GM19193 (cell line): ENCODE results near the gene NCAPD2.

ENCODE experiments used
- POLR2A ChIP-seq: IDR thresholded peaks from 4 replicates; pipeline ENCODE4 v1.6.1; 2011; ENCODE audit not compliant: insufficient read depth, insufficient read length; ENCODE audit errors: extremely low read depth

Gene NCAPD2

DNA sequence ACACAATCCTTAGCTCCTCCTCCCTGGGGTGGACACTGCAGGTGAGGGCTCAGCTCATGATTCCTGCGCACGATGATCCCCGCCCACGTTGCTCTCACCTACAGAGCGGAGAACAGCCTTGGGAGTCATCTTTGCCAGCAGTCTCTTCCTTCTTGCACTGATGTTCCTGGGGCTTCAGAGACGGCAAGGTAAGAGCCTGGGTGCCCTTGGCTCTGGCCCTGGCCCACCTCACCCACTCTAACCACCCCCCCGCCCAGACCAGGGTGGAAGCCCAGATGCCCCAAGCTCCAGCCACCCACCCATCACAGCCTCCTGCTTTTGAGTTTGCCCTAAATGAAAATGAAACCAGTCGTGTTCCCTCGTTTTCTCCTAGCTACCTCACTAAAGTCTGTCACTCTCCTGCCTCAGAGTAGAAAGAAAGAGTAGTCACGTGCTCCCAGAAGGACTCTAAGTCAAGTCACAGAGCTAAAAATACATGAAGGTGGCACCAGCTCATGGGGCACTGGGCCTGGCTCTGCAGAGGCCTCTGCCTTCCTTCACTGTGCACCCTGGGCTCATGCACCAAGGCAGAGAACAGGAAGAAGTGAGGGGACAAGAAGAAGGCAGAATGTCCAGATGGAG, 33.0 kb upstream of the NCAPD2 start:
- no peak for TF ChIP-seq POLR2A

DNA sequence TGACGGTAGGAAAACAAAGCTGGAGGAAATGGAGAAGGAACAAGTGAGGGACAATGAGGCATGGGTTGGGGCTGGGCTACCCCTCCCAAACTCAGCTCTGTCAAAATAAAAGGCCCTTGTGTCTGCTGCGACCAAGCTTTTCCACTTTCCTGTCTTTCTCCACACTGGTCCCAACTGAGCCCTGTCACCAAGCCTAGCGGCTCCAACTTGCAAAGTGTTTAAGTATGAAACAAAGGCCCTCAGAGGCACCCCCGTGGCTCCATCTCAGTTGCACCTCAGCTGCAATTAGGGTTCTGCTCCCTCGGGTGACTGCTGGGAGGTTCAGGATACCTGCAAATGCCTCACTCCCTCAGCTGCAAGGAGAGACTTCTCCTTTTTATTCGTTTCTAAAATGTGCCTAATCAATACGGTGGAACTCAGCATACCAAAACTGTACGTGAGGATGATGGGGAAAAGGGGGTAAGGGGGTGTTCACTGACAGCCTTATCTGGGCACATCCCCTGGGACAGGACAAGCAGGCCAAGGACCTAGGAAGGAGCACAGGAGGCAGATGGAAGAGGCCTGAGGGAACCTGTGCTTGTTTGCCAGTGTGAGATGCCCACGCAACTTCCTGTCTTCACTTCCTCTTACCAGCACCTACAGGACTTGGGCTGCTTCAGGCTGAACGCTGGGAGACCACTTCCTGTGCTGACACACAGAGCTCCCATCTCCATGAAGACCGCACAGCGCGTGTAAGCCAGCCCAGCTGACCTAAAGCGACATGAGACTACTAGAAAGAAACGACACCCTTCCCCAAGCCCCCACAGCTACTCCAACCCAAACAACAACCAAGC, 32.3 kb upstream of the NCAPD2 start:
- TF ChIP-seq POLR2A, result peak; percentile 62

DNA sequence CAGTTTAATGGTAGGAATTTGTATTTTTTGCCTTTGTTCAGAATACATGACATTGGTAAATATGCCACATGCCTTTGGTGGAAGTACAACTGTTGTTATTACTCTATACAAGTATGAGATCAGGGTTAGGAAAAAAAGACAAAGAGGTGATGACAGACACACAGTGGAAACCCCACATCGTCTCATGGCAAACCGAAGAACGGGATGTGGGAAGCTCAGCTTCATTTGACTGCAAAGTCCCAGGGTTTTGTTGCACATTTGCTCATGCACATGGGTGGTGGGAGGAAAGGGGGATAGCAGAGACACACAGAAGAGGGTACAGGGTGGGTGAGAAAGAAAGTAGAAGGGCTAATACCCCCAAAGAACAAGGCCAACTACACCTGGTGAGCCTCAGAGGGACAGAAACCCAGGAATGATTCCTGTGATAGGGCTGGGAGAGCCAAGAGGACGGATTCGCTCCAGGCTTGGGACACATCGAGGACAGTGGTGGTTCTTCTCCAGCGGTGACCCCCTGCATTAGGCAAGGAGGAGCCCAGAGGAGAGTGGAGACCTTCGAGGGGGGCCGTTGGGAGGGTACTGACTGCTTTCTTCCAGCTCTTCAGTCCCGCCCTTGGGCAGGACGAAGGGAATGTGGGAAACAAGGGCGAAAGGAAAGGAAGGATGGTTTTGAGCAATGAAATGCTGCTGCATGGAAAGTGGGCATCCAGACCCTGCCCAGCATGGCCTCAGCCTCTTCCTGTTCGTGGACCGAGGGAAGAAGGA, 31.5 kb upstream of the NCAPD2 start:
- TF ChIP-seq POLR2A, result peak; percentile 16

DNA sequence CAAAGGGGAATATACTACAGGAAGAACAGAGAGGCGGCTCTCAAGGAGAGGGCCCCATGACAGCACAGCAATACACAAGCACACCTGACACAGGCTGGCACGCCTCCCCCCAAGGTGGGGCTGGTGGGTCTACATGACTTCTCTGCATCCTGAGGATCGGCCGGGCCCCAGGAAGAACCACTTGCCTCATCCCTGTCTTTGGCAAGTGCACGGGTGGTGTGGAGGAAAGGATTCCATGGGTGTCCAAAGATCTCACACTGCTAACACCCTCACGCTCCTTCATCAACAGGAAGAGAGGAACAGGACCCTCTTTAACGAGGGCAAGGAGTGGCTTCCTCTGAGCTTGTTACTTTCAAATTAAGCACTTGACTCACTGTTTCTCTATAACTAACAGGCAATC, 30.7 kb upstream of the NCAPD2 start:
- no peak for TF ChIP-seq POLR2A

DNA sequence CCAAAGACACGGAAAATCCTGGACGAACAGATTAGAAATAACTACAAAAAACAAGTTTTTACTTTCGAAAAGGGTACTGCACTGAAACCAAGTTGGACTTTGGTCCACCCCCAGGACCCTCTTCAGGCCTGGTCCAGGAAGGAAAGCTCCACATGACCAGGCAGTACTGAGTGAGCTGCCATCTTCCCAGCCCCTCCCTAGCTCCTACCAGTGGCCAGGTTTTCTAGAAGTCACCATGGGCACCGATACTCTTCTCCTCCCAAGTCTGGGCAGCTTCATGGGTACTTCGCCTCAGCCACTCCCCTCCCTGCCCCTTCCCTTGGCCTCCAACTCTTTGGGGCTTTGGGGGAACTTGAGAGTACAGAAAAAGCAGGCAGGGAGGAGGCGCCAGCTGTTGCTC, 30.0 kb upstream of the NCAPD2 start:
- TF ChIP-seq POLR2A, result no peak

DNA sequence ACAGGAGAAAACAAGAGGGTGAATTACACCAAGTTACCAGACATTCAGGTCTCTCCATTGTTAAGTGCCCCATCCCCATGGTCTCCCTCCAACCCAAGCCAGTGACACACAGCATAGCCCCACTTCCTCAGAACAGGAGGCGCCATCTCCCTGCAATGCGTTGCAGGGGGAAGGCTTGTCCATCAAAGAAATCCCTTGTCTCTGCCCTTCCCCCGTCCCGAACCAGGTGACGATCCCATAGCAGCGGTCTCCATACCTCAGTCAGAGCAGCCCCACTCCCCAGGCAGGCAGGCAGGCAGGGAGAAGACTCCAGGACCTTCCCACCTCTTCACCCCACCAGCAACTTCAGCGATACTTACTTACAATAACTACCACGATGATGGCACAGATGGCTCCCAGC, 29.4 kb upstream of the NCAPD2 start:
- TF ChIP-seq POLR2A, result no peak

DNA sequence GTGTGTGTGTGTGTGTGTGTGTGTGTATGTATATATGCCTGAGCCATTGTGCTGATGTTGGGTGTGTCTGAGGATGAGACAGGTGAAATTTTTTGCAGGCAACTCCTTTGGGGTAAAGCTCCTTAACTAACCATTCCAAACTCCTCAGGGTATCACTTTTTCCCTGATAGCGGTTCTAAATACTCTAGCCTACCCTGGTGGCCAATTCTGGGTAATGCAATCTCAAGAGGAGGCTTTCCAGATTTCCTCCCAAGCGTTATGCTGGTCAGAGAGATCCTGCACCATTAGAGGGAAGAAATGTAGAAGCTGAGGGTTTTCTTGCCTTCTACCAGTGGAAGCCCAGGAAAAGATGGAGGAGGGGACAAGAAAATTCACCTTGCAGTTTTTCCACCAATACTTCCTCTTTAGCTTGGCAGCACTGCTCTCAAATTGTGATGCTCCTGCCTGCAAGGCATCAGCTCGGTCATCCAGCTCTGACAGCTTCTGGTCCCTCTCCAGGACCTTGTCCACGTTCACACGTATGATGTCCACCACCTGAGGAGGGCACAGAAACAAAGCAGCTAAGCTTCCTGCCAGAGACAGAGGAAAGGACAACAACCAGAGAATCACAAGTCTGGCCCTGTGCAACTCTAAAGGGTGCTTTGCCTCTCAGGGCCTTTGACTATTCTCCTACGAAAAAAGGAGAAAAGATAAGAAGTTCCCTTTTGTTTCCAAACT, 28.3 kb upstream of the NCAPD2 start:
- TF ChIP-seq POLR2A, result no peak

DNA sequence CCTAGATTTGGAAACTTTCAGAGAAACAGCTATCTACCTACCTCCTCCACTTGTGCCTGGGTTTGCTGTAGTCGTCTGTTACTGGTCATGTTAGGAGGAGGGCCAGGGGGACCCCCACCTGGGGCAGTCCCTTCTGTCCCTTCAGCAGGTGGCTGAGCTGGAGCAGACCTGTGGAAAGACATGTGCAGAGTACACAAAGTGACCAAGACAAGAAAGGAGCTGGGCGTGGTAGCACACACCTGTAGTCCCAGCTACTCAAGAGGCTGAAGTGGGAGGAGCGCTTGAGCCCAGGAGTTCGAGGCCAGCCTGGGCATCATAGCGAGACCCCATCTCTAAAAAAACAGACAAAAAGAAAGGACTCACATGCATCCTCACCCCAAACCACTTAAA, 27.7 kb upstream of the NCAPD2 start:
- TF ChIP-seq POLR2A, result no peak

DNA sequence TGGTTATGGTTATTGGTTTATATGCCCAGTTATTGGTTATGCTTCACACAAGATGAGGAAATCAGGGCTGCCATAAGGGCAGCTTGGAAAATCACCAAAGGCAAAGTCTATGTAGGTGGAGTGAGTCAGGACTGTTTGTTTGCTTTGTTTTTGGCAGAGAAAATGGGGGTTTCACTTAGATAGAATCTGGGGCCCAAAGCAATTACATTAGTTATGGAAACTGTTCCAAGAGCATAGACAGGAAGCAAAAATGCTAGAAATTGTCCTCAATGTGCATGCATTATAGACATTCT, 25.7 kb upstream of the NCAPD2 start:
- no peak for TF ChIP-seq POLR2A

DNA sequence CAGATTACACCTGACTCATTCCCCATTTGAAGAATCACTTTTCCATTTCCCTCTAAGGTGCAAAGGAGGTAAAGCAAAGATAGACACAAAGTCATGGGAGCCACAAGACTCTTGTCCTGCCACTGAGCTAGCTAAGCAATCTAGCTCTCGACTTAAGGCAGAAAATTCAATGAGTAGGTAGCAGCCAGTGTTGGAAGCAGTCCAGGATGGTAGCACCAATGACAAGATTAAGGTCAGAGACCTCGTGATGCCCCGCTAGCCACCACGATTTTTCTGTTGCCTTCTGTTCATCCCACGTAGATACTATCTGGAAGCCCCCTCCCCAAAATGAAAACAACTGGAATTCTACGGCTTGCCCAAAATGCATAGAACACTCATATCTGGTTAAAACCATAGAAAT, 24.8 kb upstream of the NCAPD2 start:
- peak; percentile 23 for TF ChIP-seq POLR2A

DNA sequence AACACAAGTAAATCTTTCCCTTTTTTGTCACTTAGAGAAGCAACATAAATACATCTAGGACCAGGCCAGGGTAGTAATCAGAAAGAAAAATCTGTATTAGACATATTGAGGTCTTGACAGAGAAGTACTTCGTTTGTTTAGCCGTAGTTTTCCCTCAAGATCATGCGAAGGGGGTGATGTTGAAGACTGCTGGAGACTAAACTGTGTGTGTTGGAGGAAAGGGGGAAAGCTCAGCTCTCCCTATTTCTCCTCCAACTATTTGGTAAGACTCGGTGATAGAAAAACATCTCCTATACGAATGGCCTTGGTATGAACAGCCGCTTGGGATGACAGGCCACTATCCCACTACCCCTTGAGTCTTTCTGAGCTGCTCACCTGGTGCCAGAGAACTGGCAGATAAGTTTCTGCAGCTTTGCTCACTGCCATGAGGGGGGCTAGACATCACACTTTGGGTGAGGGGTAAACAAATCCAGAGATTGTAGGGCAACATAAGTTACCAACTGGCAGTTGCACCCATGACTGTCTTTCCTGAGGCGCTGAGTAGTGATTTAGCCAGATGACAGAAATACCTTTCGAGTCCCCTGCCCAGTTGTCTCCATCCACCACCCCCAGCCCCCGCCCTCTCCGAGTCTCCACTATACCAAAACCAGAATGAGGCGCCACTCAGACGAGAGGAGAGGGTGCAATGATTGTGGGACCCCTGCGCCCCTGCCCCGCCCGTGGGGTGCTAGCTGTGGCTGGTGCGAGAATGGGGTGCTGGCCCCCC, 24.1 kb upstream of the NCAPD2 start:
- TF ChIP-seq POLR2A, result no peak

DNA sequence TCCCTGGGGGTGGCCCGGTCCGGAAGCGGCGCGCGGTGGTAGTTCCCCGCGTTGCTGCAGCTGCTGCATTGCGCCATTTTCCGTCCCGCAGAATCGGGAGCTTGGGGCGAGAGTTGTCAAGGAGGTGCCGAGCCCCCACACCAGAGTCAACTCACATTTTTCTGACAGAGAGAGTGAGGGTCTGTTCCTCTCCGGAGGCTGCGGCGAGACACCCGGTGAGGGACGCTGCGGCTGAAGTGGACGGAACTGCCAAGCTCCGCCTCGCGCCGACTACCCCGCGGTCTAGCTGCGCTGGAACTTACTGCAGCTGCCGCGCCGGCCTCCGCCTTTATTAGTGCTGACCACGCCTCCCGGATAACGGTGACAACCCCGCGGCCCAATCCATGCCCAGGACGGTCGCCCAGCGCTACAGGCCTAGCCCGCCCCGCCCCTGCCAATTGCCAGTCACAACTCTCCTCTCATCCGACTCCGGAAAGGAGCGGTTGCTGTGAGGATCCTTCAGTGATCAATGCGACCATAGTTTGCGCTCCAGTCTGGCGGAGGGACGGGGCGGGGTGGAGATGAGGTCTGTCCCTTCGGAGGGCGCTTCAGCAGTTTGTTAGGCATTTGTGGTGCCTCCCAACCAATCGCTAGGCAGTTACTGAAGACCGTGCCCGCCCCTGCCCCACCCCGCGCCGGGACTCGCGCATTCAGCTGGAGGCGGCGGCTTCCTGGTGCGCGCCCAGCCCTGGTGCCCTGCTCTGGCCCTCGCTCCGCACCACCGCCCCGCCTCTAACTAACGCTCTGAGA, 23.3 kb upstream of the NCAPD2 start, which contains the start of gene VAMP1:
TSS of gene VAMP1 (minus strand) at position 303 of the 789 bp plus-strand sequence. CDS start at position 157, 146 bp downstream.
- TF ChIP-seq POLR2A, result peak; percentile 100

DNA sequence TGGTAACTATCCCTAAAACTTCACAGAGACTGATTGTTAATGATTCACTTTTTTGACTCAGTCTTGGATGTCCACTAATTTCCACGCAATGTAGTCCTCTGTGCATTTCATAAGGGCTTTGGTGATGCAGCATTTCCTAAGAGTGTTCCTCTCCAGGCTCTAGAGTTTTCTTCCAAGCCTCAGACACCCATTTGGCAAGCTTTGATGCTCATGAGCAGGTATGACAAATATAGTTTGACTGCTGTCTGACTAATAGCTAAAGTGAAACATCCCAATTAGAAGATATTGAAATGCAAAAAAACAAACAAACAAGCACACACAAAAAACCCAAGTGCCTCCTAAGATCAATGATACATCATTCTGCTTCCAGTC, 21.9 kb upstream of the NCAPD2 start:
- TF ChIP-seq POLR2A, result no peak

DNA sequence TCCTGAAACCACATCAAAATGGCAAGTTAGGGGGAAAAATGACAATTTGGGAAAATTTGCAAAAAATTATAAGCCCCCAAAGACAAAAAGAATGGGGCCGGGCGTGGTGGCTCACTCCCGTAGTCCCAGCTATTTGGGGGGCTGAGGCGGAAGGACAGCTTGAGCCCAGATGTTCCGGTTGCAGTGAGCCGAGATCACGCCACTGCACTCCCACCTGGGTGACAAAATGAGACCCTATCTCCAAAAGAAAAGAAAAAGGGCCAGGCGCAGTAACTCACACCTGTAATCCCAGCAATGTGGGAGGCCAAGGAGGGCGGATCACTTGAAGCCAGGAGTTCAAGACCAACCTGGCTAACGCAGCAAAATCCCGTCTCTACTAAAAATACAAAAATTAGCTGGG, 21.4 kb upstream of the NCAPD2 start:
- TF ChIP-seq POLR2A, result no peak

DNA sequence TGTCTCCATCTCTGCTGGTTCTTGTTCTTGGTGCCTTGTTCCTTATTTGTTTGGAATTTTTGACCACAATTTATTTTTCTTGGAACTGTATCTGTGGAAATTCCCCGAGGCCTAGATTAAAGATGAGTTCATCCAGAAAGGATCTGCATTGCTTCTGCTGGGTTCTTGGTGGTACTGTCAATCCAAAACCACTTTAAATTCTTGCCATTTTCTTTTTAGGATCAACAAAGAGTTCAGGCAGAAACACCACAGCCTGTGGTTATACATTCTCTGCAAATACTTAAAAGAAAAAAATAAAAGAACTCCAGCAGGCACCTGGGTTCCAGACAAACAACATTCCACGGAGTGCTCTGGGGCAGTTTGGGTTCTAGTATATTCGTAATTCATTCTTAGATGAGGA, 17.4 kb upstream of the NCAPD2 start:
- no peak for TF ChIP-seq POLR2A

DNA sequence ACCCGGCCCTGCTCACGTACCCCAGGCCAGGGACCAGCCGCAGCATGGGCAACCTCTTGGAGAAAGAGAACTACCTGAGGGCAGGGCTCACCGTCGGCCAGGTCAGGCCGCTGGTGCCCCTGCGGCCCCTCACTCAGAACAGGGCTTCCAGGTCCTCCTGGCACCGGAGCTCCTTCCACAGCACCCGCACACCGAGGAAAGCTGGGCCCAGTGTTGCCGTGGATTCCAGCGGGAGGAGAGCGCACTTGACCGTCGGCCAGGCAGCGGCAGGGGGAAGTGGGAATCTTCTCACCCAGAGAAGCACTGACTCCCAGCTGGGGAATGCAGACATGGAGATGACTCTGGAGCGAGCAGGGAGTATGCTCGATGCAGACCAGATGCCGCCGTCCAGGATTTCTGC, 15.5 kb upstream of the NCAPD2 start:
- no peak for TF ChIP-seq POLR2A
